IPS-11a (cell line): ENCODE measurements around the gene GNA12.

Source experiments
- H3K4me3 ChIP-seq: one replicate; pipeline ENCODE4 v1.5.1; 2013; ENCODE audit warnings: low read depth, low read length, control low read depth

GNA12 gene

DNA sequence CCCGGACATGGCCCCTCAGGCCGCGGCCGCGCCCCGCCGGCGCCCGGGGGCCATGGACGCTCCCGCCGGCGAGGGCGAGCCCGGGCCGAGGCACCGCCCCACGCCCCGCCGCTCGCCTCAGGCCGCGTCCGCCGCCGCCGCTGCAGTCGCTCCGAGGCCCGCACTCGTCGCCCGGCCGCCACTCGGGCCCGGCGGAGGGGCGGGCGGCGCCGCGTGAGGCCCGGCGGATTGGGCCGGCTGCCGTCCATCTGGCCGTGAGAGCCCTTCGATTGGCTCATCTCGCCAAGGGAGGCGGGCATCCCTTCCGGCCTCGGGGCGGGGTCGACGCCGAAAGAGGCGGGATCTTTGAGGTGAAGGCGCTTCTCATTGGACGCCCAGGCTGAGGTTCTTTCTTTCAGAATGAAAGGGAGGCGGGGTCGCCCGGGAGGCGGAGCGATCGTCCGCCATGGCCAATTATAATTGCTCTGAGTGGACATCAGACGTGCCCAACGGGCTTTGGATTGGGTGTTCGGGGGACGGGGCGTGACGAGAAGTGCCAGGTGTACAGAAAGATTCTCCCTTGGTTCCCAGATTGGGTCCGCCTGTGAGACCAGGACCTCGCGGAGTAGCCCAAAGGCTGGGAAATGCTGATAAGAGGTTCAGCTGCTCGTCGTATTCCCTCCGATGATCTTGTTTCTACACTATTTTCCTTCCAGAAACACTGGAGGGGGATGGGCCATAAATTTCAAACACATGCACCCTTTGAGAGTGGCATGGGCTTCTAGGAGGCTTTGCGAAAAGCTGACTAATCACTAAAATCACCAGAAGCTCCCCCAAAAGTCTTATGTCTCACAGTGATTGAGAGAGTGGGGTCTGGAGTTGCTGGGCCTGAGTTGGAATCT lies at the start of gene GNA12:
GNA12 (minus strand) TSS at position 156 of the 881 bp plus-strand sequence; CDS start at position 9, 147 bp downstream.
- peak within 1 kb of the TSS; percentile 75 for H3K4me3 ChIP-seq

DNA sequence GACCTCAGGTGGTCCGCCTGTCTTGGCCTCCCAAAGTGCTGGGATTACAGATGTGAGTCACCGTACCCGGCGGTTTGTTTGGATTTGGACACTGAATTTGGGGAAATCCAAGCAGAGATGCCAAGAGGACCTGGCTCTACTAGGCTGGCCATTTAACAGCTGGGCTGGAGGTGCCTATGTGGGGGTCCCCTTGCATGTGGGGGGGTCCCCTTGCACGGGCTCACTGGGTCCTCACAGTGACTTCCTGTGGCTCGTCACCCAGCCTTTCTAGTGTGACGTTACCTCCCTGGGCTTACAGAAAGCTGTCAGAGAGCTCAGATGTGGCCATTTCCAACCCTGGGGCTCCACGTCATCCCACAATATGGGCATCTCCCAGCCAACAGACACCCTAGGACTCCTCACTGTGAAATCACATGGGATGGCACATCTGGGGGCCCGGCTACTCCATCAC lies 49.3 kb upstream of the GNA12 start:
- H3K4me3 ChIP-seq: no peak overlapping the region

DNA sequence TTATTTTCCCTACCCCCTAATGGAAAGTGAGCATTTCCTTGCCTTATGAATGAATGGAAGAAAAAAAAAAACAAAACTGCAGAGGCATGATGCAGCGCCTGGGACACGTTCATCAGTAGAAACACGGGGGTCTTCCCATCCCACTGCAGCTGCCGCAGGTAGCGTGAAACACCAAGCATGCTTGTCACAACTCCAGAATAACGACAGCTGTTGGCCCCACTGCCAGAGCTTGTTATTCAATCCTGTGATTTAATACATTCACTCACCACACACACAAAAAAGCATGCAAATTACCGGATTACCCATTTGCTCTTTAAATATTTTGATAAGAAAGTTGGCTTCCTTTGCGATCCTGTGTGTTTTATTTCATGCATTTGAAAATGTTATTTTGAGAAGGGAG lies 48.4 kb upstream of the GNA12 start:
- no peak overlapping the region for H3K4me3 ChIP-seq

DNA sequence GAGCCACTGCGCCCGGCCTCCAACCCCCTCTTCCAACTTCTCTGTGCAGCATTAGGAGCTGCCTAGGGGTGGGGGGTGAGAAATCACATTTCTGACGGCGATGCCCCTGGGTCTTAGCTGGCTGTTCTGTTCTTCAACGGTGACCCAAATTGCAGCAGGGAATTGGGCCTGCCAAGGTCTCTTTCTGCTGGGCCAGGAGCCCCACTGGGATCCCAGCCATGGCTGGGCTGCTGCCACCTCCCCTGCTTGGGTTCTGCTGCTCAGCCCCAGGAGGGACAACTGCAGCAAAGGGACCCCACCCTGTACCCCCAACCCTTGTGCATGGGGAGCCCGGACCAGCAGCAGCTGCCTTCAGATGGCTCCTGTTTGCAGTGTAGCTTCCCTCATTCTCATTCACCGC lies 43.7 kb upstream of the GNA12 start:
- no peak overlapping the region for H3K4me3 ChIP-seq

DNA sequence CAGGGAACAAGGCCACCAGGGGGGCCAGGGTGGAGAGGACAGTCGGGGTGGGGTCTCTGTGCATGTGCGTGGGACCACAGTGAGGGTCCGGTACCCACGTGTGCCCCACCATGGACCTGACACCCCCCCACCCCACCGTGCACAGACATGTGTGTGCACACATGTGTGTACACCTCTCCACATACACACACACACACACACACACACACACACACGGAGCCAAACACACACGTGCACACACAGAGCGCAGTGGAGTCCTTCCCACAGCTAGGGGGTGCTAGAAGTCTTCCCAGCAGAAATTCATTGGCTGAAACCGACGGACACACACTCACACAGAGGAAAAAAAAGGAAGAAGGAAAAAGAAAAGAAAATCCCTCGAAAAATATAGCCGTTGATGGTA lies 42.8 kb upstream of the GNA12 start:
- no peak overlapping the region for H3K4me3 ChIP-seq

GRCh38 chr7:2886391-2886790 lies 42.3 kb upstream of the GNA12 start:
- H3K4me3 ChIP-seq: no peak overlapping the region

DNA sequence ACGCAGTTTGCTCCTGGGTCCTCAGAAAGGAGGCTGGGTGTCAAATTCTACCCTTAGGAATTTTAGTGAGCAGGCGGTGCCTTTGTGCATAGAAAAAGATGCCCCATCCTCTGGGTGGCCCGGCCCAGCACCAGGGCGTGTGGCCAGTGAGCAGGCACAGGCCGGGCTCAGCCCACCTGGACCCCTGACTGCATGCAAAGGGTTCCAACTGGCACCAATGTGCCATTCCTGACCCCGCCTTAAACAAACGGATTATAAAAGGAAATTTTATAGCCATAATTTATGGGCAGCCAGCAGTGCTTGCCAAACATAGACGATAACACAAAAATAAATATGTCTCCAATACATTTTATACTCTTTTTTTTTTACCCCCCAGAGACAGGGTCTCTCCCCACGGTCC lies 40.1 kb upstream of the GNA12 start:
- no peak overlapping the region for H3K4me3 ChIP-seq

DNA sequence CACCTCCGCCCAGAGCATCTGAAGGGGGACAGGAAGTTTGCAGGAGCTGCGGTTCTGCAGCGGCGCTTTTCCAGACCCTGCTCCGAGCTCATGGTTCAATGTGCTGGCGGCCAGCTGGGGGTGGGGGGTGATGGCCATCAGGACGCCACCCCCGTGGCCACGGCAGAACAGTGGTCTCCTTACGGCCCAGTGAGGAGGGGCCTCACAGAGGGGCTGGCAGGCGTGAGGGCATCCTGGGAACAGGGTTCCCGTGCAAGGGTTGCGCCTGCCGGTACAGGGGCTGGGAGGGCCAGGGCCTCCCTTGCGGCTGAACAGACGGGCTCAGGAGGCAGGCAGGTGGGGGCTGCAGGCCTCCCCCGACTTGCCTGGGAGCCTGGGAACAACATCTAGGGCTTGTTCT lies 39.0 kb upstream of the GNA12 start:
- no peak overlapping the region for H3K4me3 ChIP-seq

GRCh38 chr7:2882111-2882510 lies 38.0 kb upstream of the GNA12 start:
- no peak overlapping the region for H3K4me3 ChIP-seq

GRCh38 chr7:2880874-2881533 lies 36.9 kb upstream of the GNA12 start:
- H3K4me3 ChIP-seq: no peak overlapping the region

GRCh38 chr7:2880051-2880450 lies 35.9 kb upstream of the GNA12 start:
- H3K4me3 ChIP-seq: no peak overlapping the region

DNA sequence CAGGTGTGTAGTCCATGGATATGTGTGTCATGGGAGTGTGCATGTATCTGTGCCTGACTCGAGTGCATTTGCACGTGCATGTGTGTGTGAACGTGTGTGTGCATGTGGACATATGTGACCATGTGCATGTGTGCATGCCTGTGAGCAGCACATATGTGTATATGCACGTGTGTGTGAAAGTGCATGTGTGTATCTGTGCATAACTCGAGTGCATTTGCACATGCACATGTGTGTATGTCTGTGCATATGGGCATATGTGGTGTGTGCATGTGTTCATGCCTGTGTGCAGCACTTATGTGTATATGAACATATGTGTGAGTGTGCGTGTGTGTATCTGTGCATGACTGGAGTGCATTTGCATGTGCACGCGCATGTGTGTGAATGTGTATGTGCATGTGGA lies 35.2 kb upstream of the GNA12 start:
- no peak overlapping the region for H3K4me3 ChIP-seq

DNA sequence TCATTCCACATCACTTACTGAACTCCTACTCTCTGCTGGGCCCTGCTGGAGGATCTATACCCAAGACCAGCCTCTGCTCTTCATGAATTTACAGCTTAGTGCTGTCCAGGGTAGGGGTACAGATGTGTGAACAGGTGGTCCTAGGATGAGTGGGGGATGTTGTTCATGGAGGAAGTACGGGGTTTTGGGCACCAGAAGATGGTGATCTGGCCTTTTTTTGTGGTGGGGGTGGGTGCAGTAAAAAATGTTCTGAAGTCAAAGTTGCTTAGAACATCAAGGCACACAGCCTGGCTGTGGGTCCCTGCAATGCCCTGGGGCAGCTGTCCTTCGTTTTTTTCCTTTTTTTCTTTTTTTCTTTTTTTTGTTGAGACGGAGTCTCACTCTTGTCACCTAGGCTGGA lies 34.2 kb upstream of the GNA12 start:
- H3K4me3 ChIP-seq: no peak overlapping the region

- H3K4me3 ChIP-seq: no peak overlapping the region
These were observed 32.1 kb upstream of the GNA12 start for GRCh38 chr7:2876031-2876731.

DNA sequence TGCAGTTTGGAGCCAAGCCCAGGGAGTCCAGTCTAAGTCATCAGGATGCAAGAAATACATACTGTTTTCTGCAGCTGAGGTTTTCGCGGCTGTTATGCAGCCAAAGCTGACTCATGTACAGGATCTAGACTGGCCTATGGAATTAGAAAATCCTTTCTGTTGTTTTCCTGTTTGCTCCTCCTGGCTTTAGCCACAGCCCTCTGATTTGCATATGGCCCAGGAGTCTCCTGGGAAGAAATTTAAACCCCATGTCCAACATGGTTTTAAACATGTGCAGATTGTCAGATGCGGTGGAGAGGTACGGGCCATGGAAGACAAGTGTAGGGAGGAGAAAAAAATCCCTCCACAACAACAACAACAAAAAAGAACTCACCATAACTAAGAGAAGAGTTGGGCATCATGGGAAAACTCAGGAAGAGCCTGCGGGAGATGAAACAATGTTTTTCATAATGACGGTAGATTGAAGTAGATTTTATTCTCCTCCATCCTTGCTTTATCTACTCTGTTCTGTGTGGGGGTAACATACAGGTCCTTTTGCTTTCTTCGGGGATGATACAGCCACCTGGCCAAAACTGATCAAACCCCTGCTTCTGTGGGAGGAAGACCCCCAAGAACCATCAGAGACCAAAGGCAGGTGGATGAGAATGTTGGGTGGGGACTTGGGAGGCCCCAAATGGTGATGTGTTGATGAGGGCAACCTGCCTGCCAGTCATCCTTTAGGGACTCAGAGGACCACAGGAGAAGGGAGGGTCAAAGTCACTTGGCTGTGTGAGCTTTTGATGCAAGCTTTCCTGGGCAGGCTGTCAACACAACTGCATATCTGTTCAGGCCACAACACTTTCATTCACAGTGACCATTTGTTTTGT lies 29.8 kb upstream of the GNA12 start:
- no peak overlapping the region for H3K4me3 ChIP-seq

GRCh38 chr7:2873146-2873545 lies 29.0 kb upstream of the GNA12 start:
- H3K4me3 ChIP-seq: no peak overlapping the region

GRCh38 chr7:2872296-2872874 lies 28.3 kb upstream of the GNA12 start:
- no peak overlapping the region for H3K4me3 ChIP-seq

DNA sequence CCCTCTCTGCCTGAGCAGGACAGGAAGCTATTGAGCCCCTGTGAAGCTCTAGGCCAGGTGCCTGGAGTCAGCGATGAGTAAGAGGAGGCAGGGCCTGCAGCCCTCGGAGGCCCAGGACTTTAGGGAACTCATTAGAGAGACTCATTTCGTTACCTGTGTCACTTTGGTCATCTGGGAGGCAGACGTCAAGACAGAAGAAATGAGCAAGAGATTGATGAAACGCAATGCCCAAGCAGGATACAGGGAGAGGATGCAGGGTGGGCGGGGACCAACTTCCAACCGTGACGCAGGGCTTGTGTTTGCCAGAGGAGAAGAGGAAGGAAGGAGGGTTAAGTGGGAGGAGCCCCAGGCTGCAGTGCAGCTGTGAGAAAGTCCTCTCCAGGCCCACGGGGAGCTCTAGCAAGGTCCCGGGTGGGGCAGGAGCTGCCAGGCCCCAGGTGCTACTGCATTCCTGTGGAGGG lies 26.4 kb upstream of the GNA12 start:
- H3K4me3 ChIP-seq: no peak overlapping the region

DNA sequence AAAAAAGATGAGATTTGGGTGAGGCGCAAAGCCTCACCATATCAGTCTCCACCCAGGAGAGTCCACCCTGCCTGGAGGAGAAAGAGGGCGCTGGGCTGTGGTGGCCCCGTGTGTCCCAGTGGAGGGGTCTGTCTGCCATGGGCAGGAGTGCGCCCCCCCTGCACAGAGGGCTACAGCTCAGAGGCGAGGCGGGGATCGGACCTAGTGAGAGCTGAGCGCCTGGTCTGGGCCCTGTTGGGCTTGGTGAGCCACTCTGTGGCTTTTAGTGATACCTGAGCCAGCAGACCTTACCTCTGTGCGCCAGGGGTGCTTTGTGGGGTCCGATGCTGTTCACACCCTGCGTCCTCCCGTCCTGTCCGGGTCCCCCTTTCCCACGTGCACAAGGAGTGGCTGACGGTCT lies 25.9 kb upstream of the GNA12 start:
- H3K4me3 ChIP-seq: no peak overlapping the region

GRCh38 chr7:2866601-2867000 lies 22.5 kb upstream of the GNA12 start:
- H3K4me3 ChIP-seq: no peak overlapping the region
